Measurements from ENCODE around the gene FBXO45. TPM values are rescaled to one million over a fixed set of nuclear protein-coding genes. Genes with fewer than 3 reads are reported as not detected.
A peak's percentile ranks its signal among the peaks of the same experiment; 100 is the strongest.
"Not testable (repeated sequence)": the region's sequence is repeated elsewhere in the genome, so short reads cannot be mapped to it uniquely, and the experiment has no call there.

FBXO45 gene
- total RNA-seq, 1 donor = 12.5 TPM

DNA sequence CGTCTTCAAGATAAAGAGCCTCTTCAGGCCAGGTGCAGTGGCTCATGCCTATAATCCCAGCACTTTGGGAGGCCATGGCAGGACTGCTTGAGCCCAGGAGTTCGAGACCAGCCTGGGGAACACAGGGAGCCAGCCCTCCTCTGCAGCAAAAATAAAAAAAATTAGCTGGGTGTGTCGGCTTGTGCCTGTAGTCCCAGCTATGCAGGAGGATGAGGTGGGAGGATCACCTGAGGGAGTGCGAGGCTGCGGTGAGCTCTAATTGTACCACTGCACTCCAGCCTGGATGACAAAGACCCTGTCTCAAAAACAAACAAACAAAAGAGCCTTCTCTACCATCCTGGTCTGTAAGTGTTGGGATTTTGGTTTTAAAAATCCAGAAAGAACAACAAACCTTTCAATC is 11.2 kb upstream of the FBXO45 start:
- no peak overlapping the region for H3K4me3 ChIP-seq (ENCODE audit: low read depth, low read length)
- no peak for DNase-seq (ENCODE audit: low read depth)
- TF ChIP-seq, protein P1, sequence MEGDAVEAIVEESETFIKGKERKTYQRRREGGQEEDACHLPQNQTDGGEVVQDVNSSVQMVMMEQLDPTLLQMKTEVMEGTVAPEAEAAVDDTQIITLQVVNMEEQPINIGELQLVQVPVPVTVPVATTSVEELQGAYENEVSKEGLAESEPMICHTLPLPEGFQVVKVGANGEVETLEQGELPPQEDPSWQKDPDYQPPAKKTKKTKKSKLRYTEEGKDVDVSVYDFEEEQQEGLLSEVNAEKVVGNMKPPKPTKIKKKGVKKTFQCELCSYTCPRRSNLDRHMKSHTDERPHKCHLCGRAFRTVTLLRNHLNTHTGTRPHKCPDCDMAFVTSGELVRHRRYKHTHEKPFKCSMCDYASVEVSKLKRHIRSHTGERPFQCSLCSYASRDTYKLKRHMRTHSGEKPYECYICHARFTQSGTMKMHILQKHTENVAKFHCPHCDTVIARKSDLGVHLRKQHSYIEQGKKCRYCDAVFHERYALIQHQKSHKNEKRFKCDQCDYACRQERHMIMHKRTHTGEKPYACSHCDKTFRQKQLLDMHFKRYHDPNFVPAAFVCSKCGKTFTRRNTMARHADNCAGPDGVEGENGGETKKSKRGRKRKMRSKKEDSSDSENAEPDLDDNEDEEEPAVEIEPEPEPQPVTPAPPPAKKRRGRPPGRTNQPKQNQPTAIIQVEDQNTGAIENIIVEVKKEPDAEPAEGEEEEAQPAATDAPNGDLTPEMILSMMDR (IDR thresholded peaks at IDR 0.05; ENCODE audit: insufficient read depth, low read depth, low read length) = no peak

DNA sequence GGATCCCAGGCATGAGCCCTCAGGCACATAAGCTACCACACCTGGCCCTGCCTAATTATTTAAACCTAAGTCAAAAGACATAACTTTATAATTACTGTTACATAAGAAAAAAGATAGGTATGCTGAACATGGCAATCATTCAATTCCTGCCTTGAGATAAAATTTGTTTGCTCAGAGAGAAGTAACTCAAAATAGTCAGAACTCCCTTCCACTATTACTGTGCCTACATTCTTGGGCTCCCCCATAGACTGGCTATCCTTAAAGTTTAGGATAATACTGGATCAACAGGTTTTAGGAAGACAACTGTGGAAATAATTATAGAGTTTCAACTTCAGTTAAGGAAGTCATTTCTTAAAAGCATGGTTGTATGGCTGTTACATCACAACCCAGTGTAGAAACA is 10.0 kb upstream of the FBXO45 start:
- no peak overlapping the region for H3K4me3 ChIP-seq (ENCODE audit: low read depth, low read length)
- TF ChIP-seq, protein P1 (IDR thresholded peaks at IDR 0.05; ENCODE audit: insufficient read depth, low read depth, low read length) = no peak
- DNase-seq (ENCODE audit: low read depth) = no peak

DNA sequence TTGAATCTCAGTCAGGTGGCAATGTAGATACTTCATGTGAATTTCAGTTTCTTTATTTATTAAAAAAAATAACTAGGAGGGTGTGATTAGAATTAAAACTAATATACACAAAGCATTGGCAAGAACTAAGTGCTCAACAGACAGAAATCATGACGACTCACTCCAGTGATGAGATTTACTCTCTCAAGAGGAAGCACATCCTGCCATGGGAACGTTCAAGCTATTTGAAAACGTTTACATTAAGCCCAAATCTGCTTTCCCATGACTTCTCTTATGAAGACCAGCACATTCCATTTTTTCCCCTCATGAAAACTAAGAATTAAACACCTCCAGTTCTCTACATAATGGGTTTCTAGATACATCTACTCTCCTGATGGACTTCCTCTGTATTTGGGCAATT is 8.6 kb upstream of the FBXO45 start:
- TF ChIP-seq, protein P1 (IDR thresholded peaks at IDR 0.05; ENCODE audit: insufficient read depth, low read depth, low read length) = no peak
- DNase-seq (ENCODE audit: low read depth) = peak; percentile 15
- H3K4me3 ChIP-seq (ENCODE audit: low read depth, low read length) = no peak overlapping the region

DNA sequence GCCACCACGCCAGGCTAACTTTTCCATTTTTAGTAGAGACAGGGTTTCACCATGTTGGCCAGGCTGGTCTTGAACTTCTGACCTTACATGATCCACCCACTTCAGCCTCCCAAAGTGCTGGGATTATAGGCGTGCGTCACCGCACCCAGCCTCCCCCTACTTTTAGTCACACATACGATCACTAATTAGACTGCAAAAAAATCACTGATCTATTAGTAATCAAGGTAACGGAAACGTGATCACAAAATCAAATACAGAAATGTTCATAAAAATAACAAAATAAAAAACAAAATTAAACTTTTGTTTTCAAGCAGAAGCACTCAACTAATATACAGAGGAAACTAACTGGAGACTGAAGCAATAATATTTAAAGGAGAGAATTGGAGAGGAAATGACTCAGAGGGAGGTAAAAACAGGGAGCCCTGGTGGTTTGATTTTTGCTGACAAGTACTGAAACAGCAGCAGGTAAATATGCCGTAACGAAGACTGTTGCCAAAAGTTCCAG is 4.7 kb upstream of the FBXO45 start:
- DNase-seq (ENCODE audit: low read depth) = peak; percentile 28
- TF ChIP-seq, protein P1 (IDR thresholded peaks at IDR 0.05; ENCODE audit: insufficient read depth, low read depth, low read length) = no peak

DNA sequence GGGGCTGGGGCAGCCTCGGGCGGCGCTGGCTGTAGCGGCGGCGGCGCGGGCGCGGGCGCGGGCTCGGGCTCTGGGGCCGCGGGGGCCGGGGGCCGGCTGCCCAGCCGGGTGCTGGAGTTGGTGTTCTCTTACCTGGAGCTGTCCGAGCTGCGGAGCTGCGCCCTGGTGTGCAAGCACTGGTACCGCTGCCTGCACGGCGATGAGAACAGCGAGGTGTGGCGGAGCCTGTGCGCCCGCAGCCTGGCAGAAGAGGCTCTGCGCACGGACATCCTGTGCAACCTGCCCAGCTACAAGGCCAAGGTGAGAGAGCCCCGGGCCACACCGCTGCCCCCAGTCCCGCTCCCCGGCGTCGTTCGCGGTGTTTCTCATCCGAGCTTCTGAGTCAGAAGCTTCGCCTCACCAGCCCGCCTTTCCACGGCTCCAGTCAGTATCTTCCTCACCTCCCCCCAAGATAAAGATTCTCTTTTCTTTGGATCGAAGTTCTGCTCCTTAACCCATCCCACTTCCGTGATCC is 600 bp downstream of the FBXO45 start:
- DNase-seq (ENCODE audit: low read depth) = peak; percentile 30
- TF ChIP-seq, protein P1 (IDR thresholded peaks at IDR 0.05; ENCODE audit: insufficient read depth, low read depth, low read length) = no peak
- H3K4me3 ChIP-seq (ENCODE audit: low read depth, low read length) = peak overlapping the region; percentile 100

More for the DNA sequence above, 4.7 kb upstream of the FBXO45 start:
- H3K4me3 ChIP-seq (ENCODE audit: low read depth, low read length) = no peak overlapping the region

DNA sequence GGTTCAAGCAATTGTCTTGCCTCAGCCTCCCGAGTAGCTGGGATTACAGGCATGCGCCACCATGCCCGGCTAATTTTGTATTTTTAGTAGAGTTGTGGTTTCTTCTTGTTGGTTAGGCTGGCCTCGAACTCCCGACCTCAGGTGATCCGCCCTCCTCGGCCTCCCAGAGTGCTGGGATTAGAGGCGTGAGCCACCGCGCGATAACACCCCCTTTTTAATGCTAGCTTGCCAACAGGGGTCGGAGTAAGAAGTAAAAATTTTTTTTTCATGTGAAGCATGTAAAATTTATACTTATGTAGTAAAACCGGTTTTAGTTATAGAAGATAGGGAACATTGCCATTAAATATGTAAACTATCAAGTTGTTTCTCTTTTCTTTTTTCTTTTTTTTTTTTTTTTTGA is 1.9 kb downstream of the FBXO45 start:
- not testable (repeated sequence) for DNase-seq (ENCODE audit: low read depth); H3K4me3 ChIP-seq (ENCODE audit: low read depth, low read length)

DNA sequence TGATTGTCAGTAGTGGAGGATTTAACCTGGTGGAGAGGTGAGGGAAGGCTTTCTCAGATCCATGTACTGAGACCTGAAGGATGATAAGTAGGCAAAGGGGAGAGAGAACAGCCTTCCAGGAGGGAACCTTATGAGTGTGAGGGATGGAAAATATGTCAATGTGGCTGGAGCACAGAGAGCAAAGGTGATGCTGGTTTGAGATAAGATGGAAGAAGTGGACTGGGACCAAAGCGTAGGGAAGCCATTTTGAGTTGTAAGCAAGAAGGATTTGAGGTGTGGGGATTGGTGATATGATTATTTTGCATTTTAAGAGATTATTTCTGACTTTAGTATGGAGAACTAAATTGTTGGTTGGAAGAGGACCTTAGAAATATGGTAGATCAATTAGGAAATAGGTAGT is 3.9 kb downstream of the FBXO45 start:
- DNase-seq (ENCODE audit: low read depth) = no peak
- TF ChIP-seq, protein P1 (IDR thresholded peaks at IDR 0.05; ENCODE audit: insufficient read depth, low read depth, low read length) = no peak
- H3K4me3 ChIP-seq (ENCODE audit: low read depth, low read length) = no peak overlapping the region
